Tibial nerve (tissue), 4 donors: ENCODE data around the gene MTG2.

ENCODE experiments used
- EP300 ChIP-seq, 2 donors: sonication (generic); formaldehyde crosslinking; IDR thresholded peaks; one replicate each; pipeline ENCODE4 v1.6.1; 2017; ENCODE audit warnings: antibody characterized with exemption in 2 of 2, mild to moderate bottlenecking in 1 of 2
- POLR2A ChIP-seq, 2 donors: fragments of 450-650 bp; IDR thresholded peaks; one replicate each; pipeline ENCODE4 v1.6.1; 2017; ENCODE audit warnings: antibody characterized with exemption in 2 of 2, mild to moderate bottlenecking in 2 of 2, moderate library complexity in 2 of 2
- TF ChIP-seq, protein P1 (sequence below), 5 experiments: fragments of 200-600 bp in 3 of 5; fragments of 450-650 bp in 2 of 5; sonication (generic) in 3 of 5; IDR thresholded peaks; one replicate each; pipeline ENCODE4 v1.5.1; 2016 to 2019; ENCODE audit warnings: antibody characterized with exemption in 5 of 5, mild to moderate bottlenecking in 3 of 5, moderate library complexity in 2 of 5

DNA sequence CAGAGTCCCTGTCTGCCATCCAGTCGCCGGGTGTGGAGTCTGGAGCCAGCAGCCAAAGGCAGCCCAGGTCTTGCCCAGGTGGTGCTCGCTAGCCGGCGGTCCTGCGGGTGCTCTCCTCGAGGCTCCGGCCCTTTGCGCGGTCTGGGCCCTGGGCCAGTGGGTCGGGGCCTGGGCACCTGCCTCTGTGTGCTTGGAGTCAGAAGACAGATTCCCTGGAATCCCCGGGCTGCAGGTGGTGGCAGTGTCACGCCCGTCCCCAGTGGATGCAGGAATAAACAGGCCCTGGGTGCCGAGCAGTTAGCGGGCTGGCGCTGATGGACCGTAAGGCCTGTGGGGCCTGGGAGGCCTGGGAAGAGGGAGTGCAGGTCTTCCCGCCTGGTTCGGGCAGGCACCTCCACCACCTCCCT lies 33.9 kb upstream of the MTG2 start:
- no peak for TF ChIP-seq EP300 (IDR thresholded peaks at IDR 0.05)
- no peak for TF ChIP-seq POLR2A (IDR thresholded peaks at IDR 0.05)
- TF ChIP-seq, protein P1, sequence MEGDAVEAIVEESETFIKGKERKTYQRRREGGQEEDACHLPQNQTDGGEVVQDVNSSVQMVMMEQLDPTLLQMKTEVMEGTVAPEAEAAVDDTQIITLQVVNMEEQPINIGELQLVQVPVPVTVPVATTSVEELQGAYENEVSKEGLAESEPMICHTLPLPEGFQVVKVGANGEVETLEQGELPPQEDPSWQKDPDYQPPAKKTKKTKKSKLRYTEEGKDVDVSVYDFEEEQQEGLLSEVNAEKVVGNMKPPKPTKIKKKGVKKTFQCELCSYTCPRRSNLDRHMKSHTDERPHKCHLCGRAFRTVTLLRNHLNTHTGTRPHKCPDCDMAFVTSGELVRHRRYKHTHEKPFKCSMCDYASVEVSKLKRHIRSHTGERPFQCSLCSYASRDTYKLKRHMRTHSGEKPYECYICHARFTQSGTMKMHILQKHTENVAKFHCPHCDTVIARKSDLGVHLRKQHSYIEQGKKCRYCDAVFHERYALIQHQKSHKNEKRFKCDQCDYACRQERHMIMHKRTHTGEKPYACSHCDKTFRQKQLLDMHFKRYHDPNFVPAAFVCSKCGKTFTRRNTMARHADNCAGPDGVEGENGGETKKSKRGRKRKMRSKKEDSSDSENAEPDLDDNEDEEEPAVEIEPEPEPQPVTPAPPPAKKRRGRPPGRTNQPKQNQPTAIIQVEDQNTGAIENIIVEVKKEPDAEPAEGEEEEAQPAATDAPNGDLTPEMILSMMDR (IDR thresholded peaks at IDR 0.05): no peak
